ENCODE measurements around the gene MDC1. TPM values are rescaled to one million over a fixed set of nuclear protein-coding genes. Genes with fewer than 3 reads are reported as not detected.
A peak's percentile ranks its signal among the peaks of the same experiment; 100 is the strongest.

MDC1 gene
- total and polyA plus RNA-seq, 4 donors: 13.8 to 40.3 (median 25.9) TPM

- Histone ChIP-seq H3K4me3 (ENCODE audit: low read depth, low read length) (no peak overlapping the region), H3K36me3 (ENCODE audit: control insufficient read depth, insufficient read depth, low read length) (peaks cover 60% of the 10 kb centered on the region), H3K27me3 (ENCODE audit: control insufficient read depth, insufficient read depth, low read length) (no peaks in the 10 kb centered on the region), H3K4me1 (ENCODE audit: control insufficient read depth, insufficient read depth, low read length) (peaks cover 26% of the 10 kb centered on the region), H3K27ac (ENCODE audit: low read depth, low read length) (no peak overlapping the region), H3K9me3 (ENCODE audit: control insufficient read depth, insufficient read depth, low read length) (no peaks in the 10 kb centered on the region)
- 74% methylated on average over 5 of the region's 6 CpGs for WGBS (ENCODE audit: insufficient coverage)
- no peak for DNase-seq (ENCODE audit: low read depth in 4 of 6, low spot score in 6 of 6)
These were observed 21.5 kb upstream of the MDC1 start for GRCh38 chr6:30738532-30738931.

- 97% methylated on average over 5 of the region's 8 CpGs for WGBS (ENCODE audit: insufficient coverage)
- H3K36me3 ChIP-seq (ENCODE audit: control insufficient read depth, insufficient read depth, low read length): peaks cover 80% of the 10 kb centered on the region
- no peak for DNase-seq (ENCODE audit: low read depth in 4 of 6, low spot score in 6 of 6)
- H3K4me1 ChIP-seq (ENCODE audit: control insufficient read depth, insufficient read depth, low read length): peaks cover 5% of the 10 kb centered on the region
- no peaks in the 10 kb centered on the region for H3K27me3 ChIP-seq (ENCODE audit: control insufficient read depth, insufficient read depth, low read length)
- H3K9me3 ChIP-seq (ENCODE audit: control insufficient read depth, insufficient read depth, low read length): no peaks in the 10 kb centered on the region
- no peak overlapping the region for H3K4me3 ChIP-seq (ENCODE audit: low read depth, low read length)
- H3K27ac ChIP-seq (ENCODE audit: low read depth, low read length): no peak overlapping the region
These were observed 18.7 kb upstream of the MDC1 start for GRCh38 chr6:30735668-30736314.

GRCh38 chr6:30732237-30732943 is 15.3 kb upstream of the MDC1 start:
- WGBS (ENCODE audit: insufficient coverage): 95% methylated on average over 8 of the region's 12 CpGs
- H3K27ac ChIP-seq (ENCODE audit: low read depth, low read length): no peak overlapping the region
- peaks cover 88% of the 10 kb centered on the region for H3K36me3 ChIP-seq (ENCODE audit: control insufficient read depth, insufficient read depth, low read length)

GRCh38 chr6:30730601-30731435 is 13.7 kb upstream of the MDC1 start:
- peaks cover 87% of the 10 kb centered on the region for H3K36me3 ChIP-seq (ENCODE audit: control insufficient read depth, insufficient read depth, low read length)
- H3K4me3 ChIP-seq (ENCODE audit: low read depth, low read length): no peak overlapping the region
- H3K4me1 ChIP-seq (ENCODE audit: control insufficient read depth, insufficient read depth, low read length): peaks cover 9% of the 10 kb centered on the region
- WGBS (ENCODE audit: insufficient coverage): 58% methylated on average over 19 of the region's 30 CpGs
- H3K27ac ChIP-seq (ENCODE audit: low read depth, low read length): no peak overlapping the region
- no peaks in the 10 kb centered on the region for H3K27me3 ChIP-seq (ENCODE audit: control insufficient read depth, insufficient read depth, low read length)
- no peaks in the 10 kb centered on the region for H3K9me3 ChIP-seq (ENCODE audit: control insufficient read depth, insufficient read depth, low read length)
- peak in 2 of 6 donors; percentile 62 to 81 for DNase-seq (ENCODE audit: low read depth in 4 of 6, low spot score in 6 of 6)

More at GRCh38 chr6:30732237-30732943, 15.3 kb upstream of the MDC1 start:
- no peak overlapping the region for H3K4me3 ChIP-seq (ENCODE audit: low read depth, low read length)
- DNase-seq (ENCODE audit: low read depth in 4 of 6, low spot score in 6 of 6): no peak
- peaks cover 9% of the 10 kb centered on the region for H3K4me1 ChIP-seq (ENCODE audit: control insufficient read depth, insufficient read depth, low read length)
- no peaks in the 10 kb centered on the region for H3K9me3 ChIP-seq (ENCODE audit: control insufficient read depth, insufficient read depth, low read length)
- H3K27me3 ChIP-seq (ENCODE audit: control insufficient read depth, insufficient read depth, low read length): no peaks in the 10 kb centered on the region

- no peaks in the 10 kb centered on the region for H3K27me3 ChIP-seq (ENCODE audit: control insufficient read depth, insufficient read depth, low read length)
- no peak overlapping the region for H3K27ac ChIP-seq (ENCODE audit: low read depth, low read length)
- H3K9me3 ChIP-seq (ENCODE audit: control insufficient read depth, insufficient read depth, low read length): no peaks in the 10 kb centered on the region
- peaks cover 84% of the 10 kb centered on the region for H3K36me3 ChIP-seq (ENCODE audit: control insufficient read depth, insufficient read depth, low read length)
- DNase-seq (ENCODE audit: low read depth in 4 of 6, low spot score in 6 of 6): peak in 1 of 6 donors; percentile 5
- H3K4me3 ChIP-seq (ENCODE audit: low read depth, low read length): no peak overlapping the region
- 50% methylated on average over 3 of the region's 7 CpGs for WGBS (ENCODE audit: insufficient coverage)
- peaks cover 20% of the 10 kb centered on the region for H3K4me1 ChIP-seq (ENCODE audit: control insufficient read depth, insufficient read depth, low read length)
These were observed 11.0 kb upstream of the MDC1 start for GRCh38 chr6:30727920-30728553.

GRCh38 chr6:30726506-30727413 is 9.7 kb upstream of the MDC1 start:
- no peak overlapping the region for H3K27ac ChIP-seq (ENCODE audit: low read depth, low read length)
- 78% methylated on average over 8 of the region's 11 CpGs for WGBS (ENCODE audit: insufficient coverage)
- H3K27me3 ChIP-seq (ENCODE audit: control insufficient read depth, insufficient read depth, low read length): no peaks in the 10 kb centered on the region
- no peaks in the 10 kb centered on the region for H3K9me3 ChIP-seq (ENCODE audit: control insufficient read depth, insufficient read depth, low read length)
- peaks cover 31% of the 10 kb centered on the region for H3K4me1 ChIP-seq (ENCODE audit: control insufficient read depth, insufficient read depth, low read length)
- DNase-seq (ENCODE audit: low read depth in 4 of 6, low spot score in 6 of 6): no peak
- no peak overlapping the region for H3K4me3 ChIP-seq (ENCODE audit: low read depth, low read length)
- H3K36me3 ChIP-seq (ENCODE audit: control insufficient read depth, insufficient read depth, low read length): peaks cover 84% of the 10 kb centered on the region

- H3K4me1 ChIP-seq (ENCODE audit: control insufficient read depth, insufficient read depth, low read length): peaks cover 33% of the 10 kb centered on the region
- H3K36me3 ChIP-seq (ENCODE audit: control insufficient read depth, insufficient read depth, low read length): peaks cover 79% of the 10 kb centered on the region
- no peak overlapping the region for H3K4me3 ChIP-seq (ENCODE audit: low read depth, low read length)
- no peaks in the 10 kb centered on the region for H3K9me3 ChIP-seq (ENCODE audit: control insufficient read depth, insufficient read depth, low read length)
- no peak overlapping the region for H3K27ac ChIP-seq (ENCODE audit: low read depth, low read length)
- H3K27me3 ChIP-seq (ENCODE audit: control insufficient read depth, insufficient read depth, low read length): no peaks in the 10 kb centered on the region
- WGBS (ENCODE audit: insufficient coverage): 35% methylated on average over 2 of the region's 3 CpGs
- peak in 1 of 6 donors; percentile 28 for DNase-seq (ENCODE audit: low read depth in 4 of 6, low spot score in 6 of 6)
These were observed 8.8 kb upstream of the MDC1 start for GRCh38 chr6:30725713-30726505.

- H3K4me3 ChIP-seq (ENCODE audit: low read depth, low read length): no peak overlapping the region
- H3K36me3 ChIP-seq (ENCODE audit: control insufficient read depth, insufficient read depth, low read length): peaks cover 71% of the 10 kb centered on the region
- H3K27ac ChIP-seq (ENCODE audit: low read depth, low read length): no peak overlapping the region
- no peaks in the 10 kb centered on the region for H3K9me3 ChIP-seq (ENCODE audit: control insufficient read depth, insufficient read depth, low read length)
- no peaks in the 10 kb centered on the region for H3K27me3 ChIP-seq (ENCODE audit: control insufficient read depth, insufficient read depth, low read length)
- peak in 1 of 6 donors; percentile 14 for DNase-seq (ENCODE audit: low read depth in 4 of 6, low spot score in 6 of 6)
- WGBS (ENCODE audit: insufficient coverage): 0% methylated on average over 2 of the region's 6 CpGs
- peaks cover 25% of the 10 kb centered on the region for H3K4me1 ChIP-seq (ENCODE audit: control insufficient read depth, insufficient read depth, low read length)
These were observed 8.0 kb upstream of the MDC1 start for GRCh38 chr6:30724906-30725667.

Data from spinal cord (tissue), 10 donors.